HG03097 (cell line): ENCODE data around the gene RNF44.
"Not testable (repeated sequence)": the region's sequence is repeated elsewhere in the genome, so short reads cannot be mapped to it uniquely, and the experiment has no call there.

Source experiments
- ATAC-seq: cut with Tn5 transposase; IDR thresholded peaks from one replicate; pipeline ENCODE4 v1.9.1; 2021; ENCODE audit not compliant: unreplicated experiment, low FRiP score

RNF44 gene

DNA sequence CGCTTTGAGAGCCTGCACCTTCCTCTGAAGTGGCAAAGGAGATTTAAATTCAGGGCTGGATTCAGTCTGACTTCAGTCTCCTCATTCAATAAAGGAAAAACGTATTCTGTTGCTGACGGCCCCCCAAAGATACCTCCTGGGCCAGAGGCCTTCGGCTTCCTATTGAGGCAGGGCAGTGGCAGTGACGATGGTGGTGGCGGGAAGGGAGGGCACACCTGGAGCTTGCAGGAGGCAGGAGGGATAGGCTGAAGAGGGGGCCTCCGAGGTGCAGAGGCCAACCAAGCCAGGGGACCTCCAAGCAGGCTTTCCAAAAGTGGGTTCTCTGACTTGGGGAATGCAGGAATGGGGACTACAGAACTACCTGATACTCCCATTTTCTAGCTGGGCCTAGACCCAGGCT, 15.9 kb downstream of the RNF44 start:
- no peak for ATAC-seq

GRCh38 chr5:176519810-176520720, 17.1 kb downstream of the RNF44 start:
- no peak for ATAC-seq

DNA sequence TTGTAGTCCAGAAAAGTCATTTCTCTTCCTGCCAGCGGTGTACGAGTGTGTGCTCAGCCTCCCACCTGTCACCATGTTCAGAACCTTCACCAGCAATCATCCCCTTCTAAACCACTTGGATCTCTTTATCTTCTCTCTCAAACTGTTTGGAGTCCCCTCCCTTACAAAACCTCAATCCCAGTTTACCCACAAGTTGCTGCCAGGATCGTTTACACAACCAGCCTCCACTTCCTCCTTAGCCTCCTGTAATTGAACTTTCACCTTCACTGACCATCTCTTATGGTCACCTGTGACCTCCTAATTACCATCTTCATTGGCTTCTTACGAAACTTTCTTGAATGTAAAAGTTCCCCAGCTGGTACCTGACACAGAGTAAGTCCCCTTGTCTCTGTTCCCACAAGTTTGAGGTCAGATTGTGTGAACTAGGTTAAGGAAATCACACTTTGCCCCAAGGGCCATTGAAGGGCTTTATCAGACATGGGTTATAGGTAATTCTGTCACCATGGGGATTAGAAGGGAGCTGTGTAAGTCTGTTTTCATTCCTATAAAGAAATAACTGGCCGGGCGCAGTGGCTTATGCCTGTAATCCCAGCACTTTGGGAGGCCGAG, 20.0 kb downstream of the RNF44 start:
- ATAC-seq: no peak

- ATAC-seq: no peak
These were observed 21.8 kb downstream of the RNF44 start for GRCh38 chr5:176515396-176515795.

GRCh38 chr5:176514244-176514950, 22.8 kb downstream of the RNF44 start:
- no peak for ATAC-seq

DNA sequence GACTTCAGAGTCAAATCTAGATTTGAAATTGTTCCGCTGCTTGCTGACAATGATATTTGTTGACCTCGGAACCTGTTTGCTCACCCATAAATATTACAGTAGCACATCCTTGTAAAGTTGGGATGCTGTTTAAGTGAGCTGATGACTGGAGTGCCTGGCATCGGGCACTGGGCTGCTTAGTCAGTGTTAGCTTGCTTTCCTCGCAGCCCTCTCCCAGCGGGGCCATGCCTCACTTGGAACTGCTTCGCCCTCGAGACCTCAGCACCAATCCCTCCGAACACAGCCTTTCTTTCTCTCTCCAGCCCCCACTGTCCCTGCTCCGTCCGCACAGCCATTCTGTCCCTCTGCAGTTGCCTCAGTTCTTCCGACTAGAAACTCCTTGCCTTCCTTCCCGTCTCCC, 23.4 kb downstream of the RNF44 start:
- ATAC-seq: no peak

DNA sequence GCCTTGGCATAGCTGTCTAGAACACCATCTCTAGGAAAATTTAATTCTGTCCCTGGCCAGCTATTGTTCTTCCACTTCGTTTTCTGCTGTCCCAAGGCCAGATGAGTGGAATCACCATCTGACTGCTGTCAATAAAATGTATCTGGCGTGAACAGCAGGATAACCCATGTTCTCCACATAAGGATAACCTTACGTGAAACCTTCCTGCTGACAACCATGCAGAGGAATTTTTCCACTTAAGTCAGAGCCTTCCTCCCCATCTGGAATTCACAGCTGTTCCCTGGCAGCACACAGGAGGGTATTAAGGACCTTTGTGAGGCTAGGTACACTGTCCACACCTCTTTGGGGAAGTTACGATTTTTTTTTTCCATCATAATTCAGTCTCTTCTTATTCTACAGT, 28.6 kb downstream of the RNF44 start:
- no peak for ATAC-seq

- ATAC-seq: no peak
These were observed 29.3 kb downstream of the RNF44 start for GRCh38 chr5:176507911-176508310.

DNA sequence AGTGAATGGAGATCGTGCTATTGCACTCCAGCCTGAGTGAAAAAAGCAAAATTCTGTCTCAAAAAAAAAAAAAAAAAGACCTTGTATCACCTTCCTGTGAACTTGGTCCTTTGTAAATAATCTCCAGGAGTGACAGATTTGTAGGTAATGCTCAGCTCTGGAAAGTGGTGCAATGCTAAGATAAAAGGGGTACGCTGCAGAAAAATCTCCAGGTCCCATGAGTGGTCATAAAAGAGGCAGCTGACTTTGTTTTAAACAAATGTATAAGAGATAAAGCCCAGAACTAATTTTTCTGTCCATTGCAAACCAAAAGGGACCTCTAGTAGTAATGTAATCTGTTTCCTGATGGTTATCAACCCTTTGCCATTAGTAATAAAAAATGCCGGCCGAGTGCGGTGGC, 33.7 kb downstream of the RNF44 start:
- ATAC-seq: no peak

- ATAC-seq: no peak
These were observed 35.9 kb downstream of the RNF44 start for GRCh38 chr5:176501333-176501732.

DNA sequence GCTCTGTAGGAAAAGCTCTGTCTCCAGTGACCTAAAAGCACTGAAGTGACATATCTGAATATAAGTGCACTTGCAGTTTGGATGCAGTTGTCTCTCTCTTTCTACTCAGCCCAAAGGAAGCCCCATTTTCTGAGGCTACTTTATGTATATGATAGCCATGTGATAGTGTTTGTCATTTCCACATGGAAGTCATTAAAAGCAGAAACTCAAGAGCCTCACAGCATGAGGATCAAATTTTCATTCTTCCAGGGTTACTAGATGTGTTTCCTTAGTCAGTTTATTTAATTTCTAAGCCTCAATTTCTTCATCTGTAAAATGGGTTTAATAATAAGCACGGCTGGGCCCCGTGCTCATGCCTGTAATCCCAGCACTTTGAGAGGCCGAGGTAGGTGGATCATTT, 36.7 kb downstream of the RNF44 start:
- ATAC-seq: no peak

GRCh38 chr5:176499273-176499672, 37.9 kb downstream of the RNF44 start:
- ATAC-seq: no peak

GRCh38 chr5:176497852-176498251, 39.4 kb downstream of the RNF44 start:
- no peak for ATAC-seq

GRCh38 chr5:176492431-176492830, 44.8 kb downstream of the RNF44 start:
- ATAC-seq: no peak

DNA sequence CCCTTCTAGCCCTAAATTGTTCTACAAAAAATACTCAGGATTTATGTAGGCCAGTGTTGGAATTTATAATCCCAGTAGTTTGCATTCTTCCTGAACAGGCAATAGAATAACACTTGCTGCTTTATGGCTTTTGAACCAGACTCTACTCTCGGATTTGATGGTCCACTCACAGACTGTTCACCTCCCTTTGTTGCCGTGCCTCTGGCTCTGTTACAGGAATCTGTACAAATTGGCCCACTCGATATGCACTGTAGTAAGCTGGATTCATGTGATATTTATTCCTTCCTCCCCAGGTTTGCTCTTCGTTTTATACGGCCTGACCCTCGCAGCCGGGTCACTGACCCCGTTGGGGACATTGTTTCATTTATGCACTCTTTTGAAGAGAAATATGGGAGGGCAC, 45.3 kb downstream of the RNF44 start:
- no peak for ATAC-seq

- no peak for ATAC-seq
These were observed 46.1 kb downstream of the RNF44 start for GRCh38 chr5:176491101-176491502.

- ATAC-seq: no peak
These were observed 46.9 kb downstream of the RNF44 start for GRCh38 chr5:176490301-176490700.

DNA sequence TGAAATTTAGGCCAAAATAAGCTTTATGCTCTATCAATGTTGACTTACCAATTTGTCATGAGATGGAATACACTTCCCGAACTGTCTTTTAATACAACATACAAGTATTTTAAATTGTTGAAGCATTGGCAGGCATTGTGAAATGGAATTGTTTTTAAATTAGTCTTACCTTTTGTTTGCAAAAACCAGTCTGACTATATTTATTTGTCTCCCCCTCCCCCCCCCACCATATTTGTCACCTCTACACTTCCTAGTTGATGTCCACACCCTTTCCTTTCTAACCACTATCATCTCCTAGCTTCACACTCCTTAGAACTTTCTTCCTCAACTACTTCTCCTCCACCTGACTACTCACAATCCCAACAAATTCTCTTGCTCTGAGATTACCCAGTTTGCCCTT, 48.1 kb downstream of the RNF44 start:
- ATAC-seq: no peak

DNA sequence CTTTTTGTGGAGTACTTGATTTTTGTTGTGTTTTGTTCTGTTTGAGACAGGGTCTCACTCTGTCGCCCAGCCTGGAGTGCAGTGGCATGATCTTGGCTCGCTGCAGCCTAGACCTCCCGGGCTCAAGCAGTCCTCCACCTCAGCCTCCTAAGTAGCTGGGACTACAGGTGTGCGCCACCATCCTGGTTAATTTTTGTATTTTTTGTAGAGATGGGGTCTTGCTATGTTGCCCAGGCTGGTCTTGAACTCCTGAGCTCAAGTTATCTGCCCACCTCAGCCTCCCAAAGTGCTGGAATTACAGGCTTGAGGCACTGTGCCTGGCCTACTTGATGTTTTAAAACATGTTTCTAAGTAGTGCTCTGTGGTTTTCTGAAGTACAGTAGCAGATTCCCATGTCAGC, 50.0 kb downstream of the RNF44 start:
- ATAC-seq: not testable (repeated sequence)

GRCh38 chr5:176486189-176486757, 50.9 kb downstream of the RNF44 start:
- ATAC-seq: no peak

DNA sequence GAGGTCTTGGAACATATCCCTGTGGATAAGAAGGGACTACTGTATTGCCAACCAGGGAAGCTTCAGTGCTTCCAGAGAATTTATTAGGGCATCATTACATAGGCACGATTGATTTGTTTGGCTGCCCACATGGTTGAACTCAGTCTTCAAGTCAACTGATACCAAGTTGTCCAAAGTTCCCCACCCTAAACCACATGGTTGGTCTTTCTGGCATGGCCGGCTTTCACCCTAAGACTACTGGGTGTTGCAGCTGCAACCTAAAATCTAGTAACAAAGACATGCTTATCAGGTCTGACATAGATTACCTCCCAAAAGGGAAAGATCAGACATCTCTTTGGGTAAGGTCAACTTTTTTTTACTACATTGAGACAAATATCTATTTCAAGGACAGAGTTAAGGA, 52.0 kb downstream of the RNF44 start:
- ATAC-seq: no peak
